ENCODE results near the gene MRE11. TPM values are rescaled to one million over a fixed set of nuclear protein-coding genes. Genes with fewer than 3 reads are reported as not detected.

Gene MRE11
- total and polyA plus RNA-seq, 10 of the 15 experiments (the other 5 are each of a cell fraction or from before 2014, with no cell fraction given): 16.2 to 39.2 (median 26.9) TPM

DNA sequence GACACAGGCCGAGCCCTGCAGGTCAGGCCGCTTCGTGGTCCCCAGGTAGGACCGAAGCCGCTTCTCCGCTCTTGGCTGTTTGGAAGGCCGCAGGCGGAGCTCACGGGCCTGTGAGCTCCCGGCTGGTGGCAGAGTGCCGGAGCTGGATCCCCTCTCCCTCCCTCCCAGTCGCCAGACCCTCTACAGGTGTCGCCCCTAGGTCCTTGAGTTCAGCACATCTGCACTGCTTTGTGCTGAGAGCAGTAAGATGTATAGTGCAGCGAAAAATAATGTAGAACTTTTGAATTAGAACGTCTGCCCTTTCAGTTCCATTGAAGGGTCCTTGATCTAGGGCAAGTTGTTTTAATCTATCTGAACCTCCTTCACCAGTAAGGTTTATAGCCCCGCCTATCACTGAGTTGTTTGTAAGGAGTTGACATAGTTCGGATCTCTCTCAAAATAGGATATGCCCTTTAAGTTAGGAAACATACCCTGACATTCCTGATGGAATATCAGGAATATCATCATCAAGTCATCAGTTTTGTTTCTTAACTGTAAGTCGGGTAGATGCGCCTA lies 559 bp upstream of the MRE11 start:
- Histone ChIP-seq H3K79me2 (ENCODE audit: control insufficient read depth, insufficient read depth, low read length) (peaks cover 42% of the 10 kb centered on the region), H4K20me1 (ENCODE audit: control insufficient read depth, insufficient read depth) (no peaks in the 10 kb centered on the region), H3K27ac (ENCODE audit: control insufficient read depth, insufficient read depth) (peak overlapping the region; percentile 81), H3K36me3 (ENCODE audit: control insufficient read depth in 2 of 2, insufficient read depth in 2 of 2, low read length in 1 of 2) (peaks cover 0 to 16% of the 10 kb centered on the region in 2 experiments; a peak in 3 of 4 replicates), H3K4me1 (ENCODE audit: control insufficient read depth, insufficient read depth, low read length) (peaks cover 3% of the 10 kb centered on the region; the same call in 1 of the 2 replicates), H3K9ac (ENCODE audit: control insufficient read depth, insufficient read depth, low read length) (peak overlapping the region; percentile 99), H3K27me3 (replicated peaks in 1 of 2; ENCODE audit: control insufficient read depth in 2 of 2, insufficient read depth in 2 of 2, low read length in 1 of 2) (no peaks in the 10 kb centered on the region), H2AFZ (ENCODE audit: control insufficient read depth, low read depth, low read length) (peak overlapping the region; percentile 94), H3K4me2 (ENCODE audit: control insufficient read depth, insufficient read depth) (peak overlapping the region; percentile 77), H3K9me3 (replicated peaks; ENCODE audit: control insufficient read depth, insufficient read depth, low read length) (no peaks in the 10 kb centered on the region; the same call in 2 of the 3 replicates), H3K4me3 (peak overlapping the region; percentile 86)
- BruUV-seq (replicated peaks): no TSS peak
- POLR2A ChIA-PET: interaction anchor here (1.0 to 1.3 kb wide), 2 partner anchors 16 to 24 kb away, joined by 4 to 6 read pairs; no protein-coding TSS in a partner anchor
- peak; percentile 80 for ATAC-seq
- in situ Hi-C loops (cut with MboI) (no loop called here), intact Hi-C loops (cut with micrococcal nuclease; ENCODE audit: unreplicated experiment) (loop anchor here (5.0 kb wide), 1 partner anchor 367 kb away; the partner anchor contains the start of gene PANX1)
- SMC1A ChIA-PET (ENCODE audit: uncharacterized antibody, unreplicated experiment): interaction anchor here (0.7 to 3.7 kb wide), 7 partner anchors 20 to 310 kb away, joined by 3 to 12 read pairs (median 3); no protein-coding TSS in a partner anchor
- 9% methylated on average over 19 of the region's 19 CpGs for WGBS (ENCODE audit: insufficient coverage, insufficient replicate concordance, low lambda C conversion rate, missing lambda C conversion rate)
- RAD21 ChIA-PET (ENCODE audit: unreplicated experiment): interaction anchor here (0.7 to 2.7 kb wide), 5 partner anchors 24 to 310 kb away, joined by 3 to 12 read pairs (median 4); no protein-coding TSS in a partner anchor
- CTCF ChIA-PET: interaction anchor here (0.8 to 2.1 kb wide), 5 partner anchors 11 to 108 kb away, joined by 3 to 6 read pairs (median 3); no protein-coding TSS in a partner anchor
- FAIRE-seq: no peak
- no peak for DNase-seq (ENCODE audit: low read depth, low spot score)
- TF ChIP-seq NBN (IDR thresholded peaks at IDR 0.05): peak; percentile 11; the same call in 1 of the 2 replicates
- TF ChIP-seq, protein P1, sequence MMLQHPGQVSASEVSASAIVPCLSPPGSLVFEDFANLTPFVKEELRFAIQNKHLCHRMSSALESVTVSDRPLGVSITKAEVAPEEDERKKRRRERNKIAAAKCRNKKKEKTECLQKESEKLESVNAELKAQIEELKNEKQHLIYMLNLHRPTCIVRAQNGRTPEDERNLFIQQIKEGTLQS (IDR thresholded peaks at IDR 0.05; ENCODE audit: borderline replicate concordance, extremely low read depth, low read depth, low read length): no peak
- TF ChIP-seq BACH1 (IDR thresholded peaks at IDR 0.05; ENCODE audit: borderline replicate concordance): no peak
- TF ChIP-seq PAX5 (IDR thresholded peaks at IDR 0.05; ENCODE audit: borderline replicate concordance, low read depth, low read length): no peak
- TF ChIP-seq ZNF24 (IDR thresholded peaks at IDR 0.05): no peak
- no peak for TF ChIP-seq TCF3 (IDR thresholded peaks at IDR 0.05; ENCODE audit: borderline replicate concordance, insufficient read depth, low read depth, low read length)
- no peak for TF ChIP-seq NR2F1 (conservative IDR thresholded peaks at IDR 0.05)
- no peak for TF ChIP-seq SRF (IDR thresholded peaks at IDR 0.05; ENCODE audit: low read depth in 2 of 2, low read length in 2 of 2)
- no peak for TF ChIP-seq SMARCA5 (IDR thresholded peaks at IDR 0.05)
- no peak for TF ChIP-seq CEBPB (IDR thresholded peaks at IDR 0.05; ENCODE audit: borderline replicate concordance in 1 of 2, low read depth in 2 of 2, low read length in 2 of 2)
- 0 out of 2 replicates have a peak, but pooled peaks have one; percentile 42 for TF ChIP-seq STAT1 (conservative IDR thresholded peaks at IDR 0.05)
- no peak for TF ChIP-seq MYC (IDR thresholded peaks at IDR 0.05; ENCODE audit: insufficient read depth, insufficient read length, insufficient replicate concordance, low read length, severe bottlenecking)
- TF ChIP-seq KLF5 (IDR thresholded peaks at IDR 0.05; ENCODE audit: partially characterized antibody): no peak
- no peak for TF ChIP-seq SIN3A (IDR thresholded peaks at IDR 0.05; ENCODE audit: low read depth, low read length)
- no peak for TF ChIP-seq KDM1A (IDR thresholded peaks at IDR 0.05; ENCODE audit: borderline replicate concordance)
- TF ChIP-seq LARP7 (IDR thresholded peaks at IDR 0.05): 0 out of 2 replicates have a peak, but pooled peaks have one; percentile 48
- TF ChIP-seq, protein P2, sequence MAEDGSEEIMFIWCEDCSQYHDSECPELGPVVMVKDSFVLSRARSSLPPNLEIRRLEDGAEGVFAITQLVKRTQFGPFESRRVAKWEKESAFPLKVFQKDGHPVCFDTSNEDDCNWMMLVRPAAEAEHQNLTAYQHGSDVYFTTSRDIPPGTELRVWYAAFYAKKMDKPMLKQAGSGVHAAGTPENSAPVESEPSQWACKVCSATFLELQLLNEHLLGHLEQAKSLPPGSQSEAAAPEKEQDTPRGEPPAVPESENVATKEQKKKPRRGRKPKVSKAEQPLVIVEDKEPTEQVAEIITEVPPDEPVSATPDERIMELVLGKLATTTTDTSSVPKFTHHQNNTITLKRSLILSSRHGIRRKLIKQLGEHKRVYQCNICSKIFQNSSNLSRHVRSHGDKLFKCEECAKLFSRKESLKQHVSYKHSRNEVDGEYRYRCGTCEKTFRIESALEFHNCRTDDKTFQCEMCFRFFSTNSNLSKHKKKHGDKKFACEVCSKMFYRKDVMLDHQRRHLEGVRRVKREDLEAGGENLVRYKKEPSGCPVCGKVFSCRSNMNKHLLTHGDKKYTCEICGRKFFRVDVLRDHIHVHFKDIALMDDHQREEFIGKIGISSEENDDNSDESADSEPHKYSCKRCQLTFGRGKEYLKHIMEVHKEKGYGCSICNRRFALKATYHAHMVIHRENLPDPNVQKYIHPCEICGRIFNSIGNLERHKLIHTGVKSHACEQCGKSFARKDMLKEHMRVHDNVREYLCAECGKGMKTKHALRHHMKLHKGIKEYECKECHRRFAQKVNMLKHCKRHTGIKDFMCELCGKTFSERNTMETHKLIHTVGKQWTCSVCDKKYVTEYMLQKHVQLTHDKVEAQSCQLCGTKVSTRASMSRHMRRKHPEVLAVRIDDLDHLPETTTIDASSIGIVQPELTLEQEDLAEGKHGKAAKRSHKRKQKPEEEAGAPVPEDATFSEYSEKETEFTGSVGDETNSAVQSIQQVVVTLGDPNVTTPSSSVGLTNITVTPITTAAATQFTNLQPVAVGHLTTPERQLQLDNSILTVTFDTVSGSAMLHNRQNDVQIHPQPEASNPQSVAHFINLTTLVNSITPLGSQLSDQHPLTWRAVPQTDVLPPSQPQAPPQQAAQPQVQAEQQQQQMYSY (CRISPR knock-in tag; IDR thresholded peaks at IDR 0.05): no peak
- TF ChIP-seq RCOR1 (conservative IDR thresholded peaks at IDR 0.05; ENCODE audit: low read depth, low read length): no peak
- no peak for TF ChIP-seq RAD51 (IDR thresholded peaks at IDR 0.05)
- TF ChIP-seq ZNF384 (IDR thresholded peaks at IDR 0.05; ENCODE audit: borderline replicate concordance, low read depth, low read length): no peak
- TF ChIP-seq EZH2 (IDR thresholded peaks at IDR 0.05; ENCODE audit: borderline replicate concordance, control insufficient read depth, low read depth, low read length): no peak
